Measurements from ENCODE around the gene HDAC8.
"Not testable (repeated sequence)": the region's sequence is repeated elsewhere in the genome, so short reads cannot be mapped to it uniquely, and the experiment has no call there.

HDAC8 gene

DNA sequence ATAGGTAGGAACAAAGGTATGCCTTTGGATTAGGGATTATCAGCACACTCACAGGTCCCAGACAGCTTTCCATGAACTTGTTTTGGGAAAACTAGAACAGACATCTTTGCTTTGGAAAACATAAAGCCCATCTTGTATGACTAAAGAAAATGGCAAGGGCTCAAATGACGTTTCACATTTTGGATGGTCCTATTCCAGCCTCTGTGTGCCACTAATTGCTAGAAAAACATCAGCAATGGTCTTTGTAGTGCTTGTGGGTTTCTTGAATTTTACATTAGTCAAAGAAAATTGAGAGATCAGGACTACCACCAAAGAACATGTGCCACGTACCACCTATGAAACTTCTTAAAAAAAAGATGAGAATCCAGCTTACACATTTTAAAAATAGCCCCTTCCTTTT lies 111.4 kb downstream of the HDAC8 start:
- no peak for DNase-seq (ENCODE audit: low spot score)

DNA sequence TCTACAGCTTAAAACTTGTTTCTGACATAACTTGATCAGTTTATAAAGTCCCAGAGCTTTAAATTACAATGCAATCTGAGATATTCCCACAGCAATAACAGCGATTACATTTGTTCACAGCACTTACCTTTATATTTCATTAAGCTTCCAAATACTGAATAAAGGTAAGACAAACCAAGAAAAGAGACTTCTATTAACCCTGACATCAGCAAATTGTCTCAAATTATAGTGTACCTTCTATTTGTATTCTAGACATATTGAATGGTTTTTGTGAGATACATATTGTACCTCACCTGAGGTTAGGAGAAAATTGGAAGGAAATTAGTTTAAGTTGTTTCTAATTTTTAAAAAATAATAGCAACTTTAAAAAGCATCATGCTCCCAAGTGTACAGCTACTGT lies 111.9 kb downstream of the HDAC8 start:
- DNase-seq (ENCODE audit: low spot score), result no peak

DNA sequence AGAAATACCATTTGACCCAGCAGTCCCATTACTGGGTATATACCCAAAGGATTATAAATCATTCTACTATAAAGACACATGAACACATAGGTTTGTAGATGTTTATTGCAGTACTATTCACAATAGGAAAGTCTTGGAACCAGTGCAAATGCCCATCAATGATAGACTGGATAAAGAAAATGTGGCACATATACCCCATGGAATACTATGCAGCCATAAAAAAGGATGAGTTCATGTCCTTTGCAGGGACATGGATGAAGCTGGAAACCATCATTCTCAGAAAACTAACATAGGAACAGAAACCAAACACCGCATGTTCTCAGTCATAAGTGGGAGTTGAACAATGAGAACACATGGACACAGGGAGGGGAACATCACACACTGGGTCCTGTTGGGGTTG lies 123.6 kb downstream of the HDAC8 start:
- not testable (repeated sequence) for DNase-seq (ENCODE audit: low spot score)

DNA sequence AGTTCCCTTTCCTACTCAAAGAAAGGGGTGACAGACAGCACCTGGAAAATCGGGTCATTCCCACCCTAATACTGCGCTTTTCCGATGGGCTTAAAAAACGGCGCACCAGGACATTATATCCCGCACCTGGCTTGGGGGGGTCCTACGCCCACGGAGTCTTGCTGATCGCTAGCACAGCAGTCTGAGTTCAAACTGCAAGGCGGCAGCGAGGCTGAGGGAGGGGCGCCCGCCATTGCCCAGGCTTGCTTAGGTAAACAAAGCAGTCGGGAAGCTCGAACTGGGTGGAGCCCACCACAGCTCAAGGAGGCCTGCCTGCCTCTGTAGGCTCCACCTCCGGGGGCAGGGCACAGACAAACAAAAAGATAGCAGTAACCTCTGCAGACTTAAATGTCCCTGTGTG lies 131.9 kb downstream of the HDAC8 start:
- DNase-seq (ENCODE audit: low spot score), result not testable (repeated sequence)

DNA sequence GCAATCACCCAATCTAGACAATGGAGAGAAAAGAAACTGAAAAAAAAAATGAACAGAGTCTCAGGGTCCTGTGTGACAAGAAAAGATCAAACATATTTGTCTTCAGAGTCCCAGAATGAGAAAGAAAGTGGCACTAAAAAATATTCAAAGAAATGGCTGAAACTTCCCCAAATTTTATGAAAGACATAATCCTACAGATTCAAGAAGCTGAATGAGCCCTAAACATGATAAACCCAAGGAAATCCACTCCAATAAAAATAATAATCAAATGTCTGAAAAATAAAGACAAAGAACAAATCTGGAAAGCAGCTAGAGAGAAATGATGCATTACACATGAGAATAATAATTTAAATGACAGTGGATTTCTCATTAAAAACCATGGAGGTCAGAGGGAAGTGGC lies 136.6 kb downstream of the HDAC8 start:
- DNase-seq (ENCODE audit: low spot score), result no peak

DNA sequence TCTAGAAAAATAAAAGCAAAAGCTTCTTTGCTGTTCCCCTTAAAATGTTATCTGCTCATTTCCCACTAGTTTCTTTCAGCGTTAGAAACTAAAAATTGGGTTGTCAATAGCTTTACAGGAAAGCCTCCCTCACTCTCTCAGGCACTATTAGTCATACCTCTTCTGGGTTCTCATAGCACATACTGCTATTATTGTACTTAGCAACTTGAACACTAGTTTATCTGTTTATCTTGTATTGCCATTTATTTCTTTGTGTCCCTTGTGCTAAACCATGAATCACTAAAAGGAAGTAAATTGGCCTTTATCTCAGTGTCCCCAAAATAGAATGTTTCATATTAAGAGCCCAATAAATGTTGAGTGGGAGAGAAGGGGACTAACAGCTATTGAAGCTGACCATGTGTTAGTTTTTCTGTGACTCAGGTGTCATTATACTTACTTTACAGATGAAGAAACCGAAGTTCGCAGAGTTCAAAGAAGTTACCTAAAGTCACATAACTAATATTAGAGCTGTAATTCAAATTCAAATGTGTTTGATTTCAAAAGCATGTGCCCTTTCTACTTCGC lies 142.2 kb downstream of the HDAC8 start:
- DNase-seq (ENCODE audit: low spot score), result no peak

DNA sequence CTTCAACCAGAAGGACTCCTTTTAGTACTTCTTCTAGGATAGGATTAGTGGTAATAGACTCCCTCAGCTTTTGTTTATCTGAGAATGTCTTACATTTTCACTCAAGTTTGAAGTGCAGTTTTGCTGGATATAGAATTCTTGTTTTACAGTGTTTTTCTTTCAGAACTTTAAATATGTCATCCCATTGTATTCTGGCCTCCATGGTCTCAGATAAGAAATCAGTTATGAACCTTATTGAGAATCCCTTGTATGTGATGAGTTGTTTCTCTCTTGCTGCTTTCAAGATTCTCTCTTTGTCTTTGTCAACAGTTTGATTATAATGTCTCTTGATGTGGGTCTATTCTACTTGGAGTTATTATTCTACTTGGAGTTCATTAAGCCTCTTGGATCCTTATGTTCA lies 150.8 kb downstream of the HDAC8 start:
- DNase-seq (ENCODE audit: low spot score), result no peak

DNA sequence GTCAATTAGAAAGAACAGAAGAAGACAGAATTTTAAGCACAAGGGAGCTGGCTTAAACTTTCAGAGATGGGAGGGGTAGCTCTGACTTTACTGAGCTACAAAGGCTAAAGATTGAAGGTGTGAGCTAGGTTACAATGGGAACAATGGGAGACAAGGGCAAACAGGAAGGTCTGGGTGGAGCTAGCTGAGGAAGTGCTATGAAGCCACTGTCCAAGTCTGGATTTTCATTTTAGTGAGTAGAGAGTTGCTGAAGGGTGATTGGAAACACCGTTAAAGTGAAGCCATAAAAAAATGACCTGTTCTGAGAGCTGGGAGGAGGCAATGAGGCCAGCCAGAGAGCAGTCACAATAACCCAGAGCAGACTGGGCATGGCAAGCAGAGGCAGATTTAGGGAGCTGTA lies 162.7 kb downstream of the HDAC8 start:
- no peak for DNase-seq (ENCODE audit: low spot score)

DNA sequence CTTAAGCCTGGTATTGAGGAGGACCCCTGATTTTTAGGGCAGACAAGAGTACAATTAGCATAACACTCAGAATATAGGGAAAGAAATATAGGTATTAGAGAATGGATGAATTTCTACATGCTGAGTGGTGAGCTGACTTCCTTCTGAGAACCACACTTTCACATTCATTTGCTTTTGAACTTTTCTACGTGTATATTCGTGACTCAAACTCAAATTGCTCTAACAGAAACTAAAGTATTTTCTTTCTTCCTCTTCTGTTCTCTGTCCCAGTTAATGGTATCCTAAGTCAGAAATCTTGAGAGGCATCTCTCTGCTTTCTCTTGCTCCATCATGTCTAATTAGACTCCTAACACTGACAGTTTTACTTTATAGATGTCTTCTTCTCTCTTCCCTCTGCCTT lies 163.8 kb downstream of the HDAC8 start:
- DNase-seq (ENCODE audit: low spot score), result no peak

DNA sequence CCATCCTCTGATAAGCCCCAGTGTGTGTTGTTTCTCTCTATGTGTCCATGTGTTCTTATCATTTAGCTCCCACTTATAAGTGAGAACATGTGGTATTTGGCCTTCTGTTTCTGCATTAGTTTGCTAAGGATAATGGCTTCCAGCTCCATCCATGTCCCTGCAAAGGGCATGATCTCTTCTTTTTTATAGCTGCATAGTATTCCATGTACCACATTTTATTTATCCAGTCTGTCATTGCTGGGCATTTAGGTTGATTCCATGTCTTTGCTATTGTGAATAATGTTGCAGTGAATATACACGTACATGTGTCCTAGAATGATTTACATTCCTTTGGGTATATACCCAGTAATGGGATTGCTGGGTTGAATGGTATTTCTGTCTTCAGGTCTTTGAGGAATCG lies 167.5 kb downstream of the HDAC8 start:
- DNase-seq (ENCODE audit: low spot score), result not testable (repeated sequence)

DNA sequence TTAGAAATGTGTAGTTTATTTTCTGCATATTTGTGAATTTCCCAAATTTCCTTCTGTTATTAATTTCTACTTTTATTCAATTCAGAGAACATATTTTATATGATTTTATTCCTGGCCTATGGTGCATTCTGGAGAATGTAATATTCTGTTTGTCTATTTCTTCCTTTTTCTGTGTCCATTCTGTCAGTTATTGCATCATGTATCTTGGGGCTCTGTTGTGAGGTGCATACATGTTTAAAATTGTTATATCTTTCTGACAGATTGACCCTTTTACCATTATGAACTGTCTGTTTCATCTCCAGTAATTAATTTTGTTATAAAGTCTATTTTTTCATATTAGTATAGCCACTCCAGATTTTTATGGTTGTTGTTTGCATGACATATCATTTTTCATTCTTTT lies 170.0 kb downstream of the HDAC8 start:
- no peak for DNase-seq (ENCODE audit: low spot score)

DNA sequence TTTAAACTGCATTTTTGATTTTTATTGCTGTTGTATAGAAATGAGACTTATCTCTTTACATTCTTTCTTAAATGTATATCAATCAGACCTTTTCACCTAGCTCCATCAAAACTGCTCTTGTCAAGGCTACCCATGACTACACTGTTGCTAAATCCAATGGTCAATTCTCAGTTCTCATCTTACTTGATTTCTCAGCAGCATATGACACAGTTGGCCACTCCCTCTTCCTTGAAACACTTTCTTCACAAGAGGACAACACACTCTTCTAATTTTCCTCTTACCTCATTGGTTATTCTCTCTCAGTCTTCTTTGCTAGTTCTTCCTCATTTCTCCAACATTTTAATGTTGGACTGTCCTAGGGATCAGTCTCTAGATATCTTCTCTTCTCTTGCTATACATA lies 172.8 kb downstream of the HDAC8 start:
- DNase-seq (ENCODE audit: low spot score), result no peak

DNA sequence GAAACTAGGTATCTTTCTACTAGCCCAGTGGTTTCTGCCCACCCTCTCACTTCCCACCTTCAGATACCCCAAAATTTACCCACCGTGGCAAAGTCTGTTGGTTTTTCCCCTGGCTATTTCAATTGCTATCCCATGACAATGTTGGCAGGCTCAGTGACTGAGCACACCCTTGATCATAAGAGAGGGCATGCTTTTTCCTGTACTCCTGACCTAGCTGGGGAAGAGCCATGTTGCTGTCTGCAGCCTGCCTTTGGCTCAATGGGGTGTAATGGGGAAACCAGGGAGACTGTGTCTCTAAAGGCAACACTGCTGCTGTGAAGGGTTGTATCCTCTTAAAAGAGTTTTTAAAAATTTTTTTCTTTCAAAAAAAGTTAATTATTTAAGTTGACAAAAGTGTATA lies 176.5 kb downstream of the HDAC8 start:
- no peak for DNase-seq (ENCODE audit: low spot score)

DNA sequence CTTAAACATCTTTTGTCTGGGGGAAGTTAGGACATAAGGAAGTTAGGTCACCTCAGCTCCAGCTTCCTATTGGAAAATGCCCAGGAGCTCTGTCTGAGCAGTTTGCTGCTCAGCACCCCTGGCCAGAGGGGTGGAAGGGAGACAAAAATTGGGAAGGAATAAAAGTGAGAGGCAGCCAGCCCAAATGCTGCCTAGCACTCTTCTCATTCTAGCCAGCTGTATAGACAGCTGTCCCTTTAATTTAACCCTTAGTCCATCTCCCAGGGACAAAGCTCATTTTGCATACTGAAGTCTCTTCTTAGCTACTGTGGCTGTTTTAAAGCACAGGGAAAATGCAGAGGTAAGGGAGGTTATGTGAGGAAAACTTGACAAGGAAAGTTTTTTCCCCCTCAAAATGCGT lies 177.4 kb downstream of the HDAC8 start:
- no peak for DNase-seq (ENCODE audit: low spot score)

DNA sequence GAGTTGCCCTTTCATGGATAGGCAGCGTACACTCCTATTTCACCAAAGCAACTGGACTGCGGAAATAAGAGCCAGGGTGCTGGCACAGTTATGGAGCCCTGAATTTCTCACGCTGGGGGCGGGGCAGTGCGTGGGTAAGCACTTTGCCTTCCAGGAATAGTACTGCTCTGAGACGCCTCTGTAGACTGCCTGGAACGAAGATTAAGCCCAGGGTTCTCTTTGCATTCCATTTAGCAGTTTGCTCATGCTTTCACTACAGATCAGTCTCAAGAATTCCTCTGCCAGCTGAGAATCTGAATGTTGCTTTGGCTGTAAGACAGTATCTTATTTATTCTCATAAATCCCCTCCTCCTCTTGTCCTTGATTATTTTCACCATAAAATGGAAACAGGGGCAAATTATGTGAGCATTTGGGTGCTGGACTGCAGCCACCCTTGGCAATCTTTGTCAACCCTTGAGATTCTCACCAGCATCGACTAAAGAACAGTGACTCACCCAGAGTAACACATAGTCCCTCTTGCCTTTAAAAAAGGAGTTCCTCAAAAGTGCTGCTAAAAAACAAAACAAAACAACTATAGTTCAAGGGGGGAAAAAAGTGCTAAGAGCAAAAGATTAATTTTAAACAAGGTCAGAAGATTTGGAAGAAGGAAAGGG lies 178.0 kb downstream of the HDAC8 start:
- peak; percentile 70 for DNase-seq (ENCODE audit: low spot score)

DNA sequence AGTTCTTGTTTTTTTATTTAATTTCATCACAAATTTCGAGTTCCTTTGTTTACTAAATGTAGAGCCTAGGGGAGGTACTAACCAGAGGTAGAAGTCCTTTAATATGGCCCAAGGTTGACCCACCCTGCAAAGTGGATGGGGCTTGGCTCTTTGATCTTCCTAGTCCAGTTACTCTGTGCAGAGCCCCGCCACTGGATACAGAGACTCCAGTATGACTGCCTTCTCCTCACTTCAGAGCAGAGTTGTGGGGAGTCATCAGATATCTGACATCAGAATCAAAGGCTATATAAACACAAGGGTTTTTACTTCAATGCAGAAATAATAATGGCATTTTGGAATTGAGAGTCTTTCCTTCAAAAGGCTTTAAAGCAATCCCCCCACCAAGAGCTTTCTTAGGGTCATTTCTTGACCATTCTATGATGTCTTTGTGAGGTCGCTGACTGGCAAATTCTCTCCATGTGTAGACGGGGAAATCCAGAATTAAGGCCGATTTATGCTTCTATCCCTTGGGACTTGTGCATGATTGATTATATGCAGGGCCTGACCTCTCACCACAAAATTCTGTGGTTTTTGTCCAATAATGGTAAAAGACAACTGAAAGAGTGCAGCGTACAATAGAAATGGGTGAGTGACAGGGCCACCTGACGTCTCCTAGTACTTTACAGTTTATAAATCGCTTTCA lies 178.7 kb downstream of the HDAC8 start:
- DNase-seq (ENCODE audit: low spot score), result no peak

DNA sequence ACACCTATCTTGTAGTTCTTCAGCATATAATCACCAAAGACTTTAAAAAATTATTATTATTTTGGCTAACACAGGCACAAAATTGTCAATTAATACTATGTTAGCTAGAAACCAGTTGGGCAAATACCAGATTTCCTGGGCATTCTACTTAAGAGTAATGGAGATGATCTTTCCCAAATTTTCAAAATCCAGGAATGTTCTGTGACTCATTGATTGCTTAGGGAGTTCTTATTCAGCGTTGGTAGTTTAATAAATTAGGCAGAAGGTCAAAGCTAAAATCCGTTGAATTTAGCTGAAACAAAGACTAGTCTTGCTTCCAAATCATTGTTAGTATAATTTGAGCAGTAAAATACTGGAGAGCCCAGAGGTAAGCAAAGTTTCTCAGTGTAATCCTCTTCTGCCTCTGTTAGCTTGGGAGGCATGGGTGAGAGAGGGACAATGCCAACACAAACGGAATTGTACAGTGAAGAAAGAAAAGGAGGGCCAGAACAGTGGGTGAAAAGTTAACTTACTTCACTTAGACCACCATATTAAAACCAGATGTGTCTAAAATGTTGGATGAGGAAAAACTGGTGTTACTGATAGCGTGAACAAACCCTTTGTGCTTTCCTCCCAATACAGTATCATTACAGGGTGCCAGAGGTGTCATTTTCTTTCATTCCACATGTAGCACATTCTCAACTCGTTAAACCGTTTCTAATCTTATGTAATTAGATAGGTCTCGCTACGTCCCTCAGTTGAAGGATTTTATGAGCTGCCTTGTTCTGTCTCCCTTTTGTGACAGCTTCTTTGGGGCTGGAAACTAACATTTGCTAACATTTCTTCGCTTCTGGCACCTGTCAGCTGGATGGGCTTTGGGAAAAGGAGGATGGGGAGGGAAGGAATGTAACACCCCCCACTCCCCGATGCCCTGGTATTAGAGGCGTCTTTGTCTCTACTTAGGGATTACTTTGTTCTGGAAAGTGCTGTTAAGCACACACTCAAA lies 179.5 kb downstream of the HDAC8 start:
- no peak for DNase-seq (ENCODE audit: low spot score)

DNA sequence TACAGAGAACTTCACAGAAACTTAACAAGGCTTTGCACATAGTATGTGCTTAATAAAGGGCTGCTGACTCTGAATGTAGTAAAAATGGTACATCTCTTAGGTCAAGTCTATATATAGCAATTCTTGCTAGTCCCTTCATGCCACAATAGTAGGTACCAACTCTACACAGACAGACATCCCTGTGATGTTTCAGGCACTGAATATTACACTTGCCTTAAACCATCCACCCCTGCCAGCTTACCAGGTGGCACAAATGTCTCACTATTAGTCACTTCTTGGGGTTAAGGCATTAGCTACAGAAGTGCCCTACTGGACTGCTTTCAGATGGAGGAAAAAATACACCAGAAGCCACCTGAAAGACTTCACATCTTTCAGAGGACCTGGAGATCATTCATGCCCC lies 180.6 kb downstream of the HDAC8 start:
- DNase-seq (ENCODE audit: low spot score), result no peak

DNA sequence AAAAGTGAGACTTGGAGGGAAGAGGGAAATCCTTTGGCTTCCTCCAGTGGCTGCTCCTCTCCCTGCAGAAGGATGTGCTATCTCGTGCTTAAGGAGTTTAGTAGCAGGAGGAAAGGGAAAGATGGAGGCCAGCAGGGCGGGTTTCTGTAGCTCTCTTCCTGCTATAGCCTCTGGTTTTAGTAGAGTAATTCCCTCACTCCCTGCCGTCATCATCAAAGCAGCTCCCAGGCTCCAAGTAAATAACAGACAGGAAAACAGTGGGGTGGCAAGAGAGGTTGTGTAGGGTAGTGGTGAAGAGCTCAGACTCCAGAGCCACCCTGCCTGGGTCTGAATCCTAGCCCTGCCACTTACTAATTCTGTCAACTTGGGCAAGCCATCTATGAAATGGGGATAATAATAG lies 185.4 kb downstream of the HDAC8 start:
- DNase-seq (ENCODE audit: low spot score), result no peak

DNA sequence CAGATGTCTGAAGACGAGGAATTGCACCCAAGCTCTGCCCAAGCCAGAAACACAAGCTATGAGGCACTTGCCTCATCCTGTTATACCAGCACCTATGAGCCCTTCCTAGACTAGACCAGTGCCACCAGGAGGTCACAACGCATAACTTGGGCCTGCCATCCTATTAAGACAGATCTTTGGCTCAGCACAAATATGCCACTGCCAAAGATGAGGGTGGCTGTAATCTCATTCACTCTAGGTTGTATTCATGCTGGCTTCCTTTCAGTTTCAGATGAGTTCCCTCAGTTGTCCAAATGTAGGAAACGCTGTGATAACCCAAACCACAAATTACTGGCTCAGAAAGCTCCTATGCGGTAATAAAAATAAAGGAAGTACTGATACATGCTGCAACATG lies 190.4 kb downstream of the HDAC8 start:
- DNase-seq (ENCODE audit: low spot score), result no peak

DNA sequence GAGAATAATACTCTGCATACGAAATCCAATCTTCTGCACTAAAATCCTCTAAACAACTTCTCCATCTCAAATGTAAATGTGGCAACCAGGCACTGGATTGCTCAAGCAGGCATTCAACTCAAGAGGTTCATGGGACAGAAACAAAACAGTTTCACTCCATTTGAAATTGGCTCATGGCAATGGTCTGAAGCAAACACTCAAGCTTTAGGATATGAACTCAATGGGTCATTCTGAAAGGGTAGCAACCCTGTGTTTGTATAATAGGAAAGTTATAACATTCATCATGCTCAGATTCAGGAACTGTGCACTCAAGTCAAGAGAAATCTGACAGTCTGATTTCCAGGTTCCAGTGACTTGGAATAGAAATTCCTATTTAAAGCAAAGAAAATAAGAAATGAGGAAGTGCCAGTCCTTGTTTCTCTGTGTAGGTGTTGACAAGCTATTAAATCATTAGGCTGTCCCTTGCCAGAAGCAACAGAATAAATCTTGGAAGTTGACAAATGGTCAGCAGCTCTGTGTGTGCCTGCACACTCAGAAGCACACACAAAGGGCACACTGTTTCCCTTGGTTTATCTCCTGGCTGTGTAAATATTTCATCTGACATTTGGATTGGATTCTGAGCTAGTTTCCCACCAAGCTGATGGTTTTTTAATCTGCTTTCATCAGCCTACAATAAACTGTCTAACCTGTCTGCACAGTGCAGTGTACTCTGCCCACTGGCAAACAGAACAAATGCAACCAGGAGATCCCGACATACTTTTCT lies 191.0 kb downstream of the HDAC8 start:
- DNase-seq (ENCODE audit: low spot score), result no peak

DNA sequence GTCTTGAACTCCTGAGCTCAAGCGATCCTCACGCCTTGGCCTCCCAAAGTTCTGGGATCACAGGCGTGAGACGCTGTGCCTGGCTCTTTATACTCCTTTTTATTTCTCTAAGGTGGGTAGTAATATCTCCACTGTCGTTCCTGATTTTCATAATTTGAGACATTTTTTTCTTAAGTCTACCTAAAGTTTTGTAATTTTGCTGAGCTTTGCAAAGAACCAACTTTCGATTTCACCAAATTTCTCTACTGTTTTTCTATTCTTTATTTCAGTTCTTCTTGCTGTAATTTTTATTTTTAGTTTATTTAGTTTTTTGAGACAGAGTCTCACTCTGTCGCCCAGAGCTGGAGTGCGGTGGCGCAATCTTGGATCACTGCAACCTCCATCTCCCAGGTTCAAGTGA lies 196.5 kb downstream of the HDAC8 start:
- no peak for DNase-seq (ENCODE audit: low spot score)

Data from left forelimb (tissue), 1 donor.